ENCODE results near the gene IL31.

DNA sequence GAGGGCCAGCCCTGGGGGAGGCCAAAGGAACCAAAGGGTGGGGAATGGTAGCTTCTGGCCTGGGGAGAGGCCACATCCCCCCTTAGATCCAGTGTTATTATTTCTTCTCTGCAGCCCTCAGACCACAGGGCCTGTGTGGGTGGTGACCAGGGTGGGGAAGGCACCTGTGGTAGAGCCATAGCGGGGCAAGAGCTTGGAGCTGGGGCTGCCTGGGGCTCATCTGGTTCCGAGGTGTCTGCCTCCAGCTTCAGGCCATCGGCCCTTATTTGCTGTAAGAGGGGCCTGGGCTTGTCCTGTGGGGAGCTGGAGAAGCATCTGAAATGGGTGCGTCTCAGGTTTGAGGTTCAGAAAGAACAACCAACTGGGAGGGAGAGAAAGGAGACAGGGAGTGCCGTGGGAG is 27.4 kb upstream of the IL31 start:
- TF ChIP-seq, protein P1, sequence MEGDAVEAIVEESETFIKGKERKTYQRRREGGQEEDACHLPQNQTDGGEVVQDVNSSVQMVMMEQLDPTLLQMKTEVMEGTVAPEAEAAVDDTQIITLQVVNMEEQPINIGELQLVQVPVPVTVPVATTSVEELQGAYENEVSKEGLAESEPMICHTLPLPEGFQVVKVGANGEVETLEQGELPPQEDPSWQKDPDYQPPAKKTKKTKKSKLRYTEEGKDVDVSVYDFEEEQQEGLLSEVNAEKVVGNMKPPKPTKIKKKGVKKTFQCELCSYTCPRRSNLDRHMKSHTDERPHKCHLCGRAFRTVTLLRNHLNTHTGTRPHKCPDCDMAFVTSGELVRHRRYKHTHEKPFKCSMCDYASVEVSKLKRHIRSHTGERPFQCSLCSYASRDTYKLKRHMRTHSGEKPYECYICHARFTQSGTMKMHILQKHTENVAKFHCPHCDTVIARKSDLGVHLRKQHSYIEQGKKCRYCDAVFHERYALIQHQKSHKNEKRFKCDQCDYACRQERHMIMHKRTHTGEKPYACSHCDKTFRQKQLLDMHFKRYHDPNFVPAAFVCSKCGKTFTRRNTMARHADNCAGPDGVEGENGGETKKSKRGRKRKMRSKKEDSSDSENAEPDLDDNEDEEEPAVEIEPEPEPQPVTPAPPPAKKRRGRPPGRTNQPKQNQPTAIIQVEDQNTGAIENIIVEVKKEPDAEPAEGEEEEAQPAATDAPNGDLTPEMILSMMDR (IDR thresholded peaks at IDR 0.05): no peak
- no peak for TF ChIP-seq POLR2AphosphoS5 (IDR thresholded peaks at IDR 0.05)
- no peak for TF ChIP-seq POLR2A (IDR thresholded peaks at IDR 0.05)

Measured in prostate gland (tissue), 2 donors.